Measurements from ENCODE around the gene CNTN1. TPM values are rescaled to one million over a fixed set of nuclear protein-coding genes. Genes with fewer than 3 reads are reported as not detected.

The CNTN1 gene
- polyA plus RNA-seq, 1 donor (not counting 4 experiments of a cell fraction or from before 2014, with no cell fraction given), result 19.0 TPM

- H3K36me3 ChIP-seq (ENCODE audit: control insufficient read depth in 2 of 2, extremely low read depth in 1 of 2, insufficient read depth in 2 of 2, low read length in 2 of 2), result no peaks in the 10 kb centered on the region
- dilution Hi-C loops (cut with MboI; ENCODE audit: extremely low pct_ligation_motif_present, low sequenced_read_pairs), result no loop called here
- FAIRE-seq, result no peak
- H3K4me2 ChIP-seq (ENCODE audit: control insufficient read depth, extremely low read depth, insufficient read depth, low read depth, low read length), result no peak overlapping the region
- H3K9ac ChIP-seq (ENCODE audit: control insufficient read depth, extremely low read depth, insufficient read depth, low read length), result no peak overlapping the region
- H3K9me3 ChIP-seq (ENCODE audit: control insufficient read depth, low read depth, low read length), result no peaks in the 10 kb centered on the region
- no peaks in the 10 kb centered on the region for H3K79me2 ChIP-seq (ENCODE audit: control insufficient read depth, insufficient read depth, low read length)
- no peak overlapping the region for H3K27ac ChIP-seq (ENCODE audit: control insufficient read depth, insufficient read depth, low read length)
- no peaks in the 10 kb centered on the region for H4K20me1 ChIP-seq (ENCODE audit: control insufficient read depth, extremely low read depth, insufficient read depth, low read length)
- H3K9me1 ChIP-seq (ENCODE audit: control insufficient read depth, extremely low read depth, insufficient read depth, low read length), result no peaks in the 10 kb centered on the region
- DNase-seq (ENCODE audit: low read depth, low spot score), result no peak
- H3K27me3 ChIP-seq (ENCODE audit: control insufficient read depth, extremely low read depth, insufficient read depth, low read length), result no peaks in the 10 kb centered on the region
- peaks cover 8% of the 10 kb centered on the region for H3K4me1 ChIP-seq (ENCODE audit: control insufficient read depth, extremely low read depth, insufficient read depth, low read length)
- no peak overlapping the region for H3K4me3 ChIP-seq (ENCODE audit: control insufficient read depth in 2 of 3, extremely low read depth in 1 of 3, insufficient read depth in 2 of 3, low read depth in 1 of 3, low read length in 3 of 3)
- no peak for TF ChIP-seq CTCF (optimal IDR thresholded peaks at IDR 0.05 in 1 of 3, IDR thresholded peaks at IDR 0.05 in 1 of 3, conservative IDR thresholded peaks at IDR 0.05 in 1 of 3; ENCODE audit: extremely low read depth in 1 of 3, insufficient read depth in 2 of 3, low read length in 3 of 3)
- TF ChIP-seq EZH2 (IDR thresholded peaks at IDR 0.05; ENCODE audit: low read length), result no peak
- H2AFZ ChIP-seq (ENCODE audit: control insufficient read depth, low read length), result no peak overlapping the region
These were observed 222.9 kb downstream of the CNTN1 start for GRCh38 chr12:40915172-40915571.

GRCh38 chr12:40917561-40917960, 225.3 kb downstream of the CNTN1 start:
- TF ChIP-seq CTCF (optimal IDR thresholded peaks at IDR 0.05 in 1 of 3, IDR thresholded peaks at IDR 0.05 in 1 of 3, conservative IDR thresholded peaks at IDR 0.05 in 1 of 3; ENCODE audit: extremely low read depth in 1 of 3, insufficient read depth in 2 of 3, low read length in 3 of 3) (no peak), EZH2 (IDR thresholded peaks at IDR 0.05; ENCODE audit: low read length) (no peak)
- FAIRE-seq (no peak), DNase-seq (ENCODE audit: low read depth, low spot score) (no peak)
- peaks cover 3% of the 10 kb centered on the region for H3K4me1 ChIP-seq (ENCODE audit: control insufficient read depth, extremely low read depth, insufficient read depth, low read length)
- no peaks in the 10 kb centered on the region for H3K79me2 ChIP-seq (ENCODE audit: control insufficient read depth, insufficient read depth, low read length)
- H3K27me3 ChIP-seq (ENCODE audit: control insufficient read depth, extremely low read depth, insufficient read depth, low read length), result no peaks in the 10 kb centered on the region
- H3K9ac ChIP-seq (ENCODE audit: control insufficient read depth, extremely low read depth, insufficient read depth, low read length), result no peak overlapping the region
- H4K20me1 ChIP-seq (ENCODE audit: control insufficient read depth, extremely low read depth, insufficient read depth, low read length), result no peaks in the 10 kb centered on the region
- no peaks in the 10 kb centered on the region for H3K9me3 ChIP-seq (ENCODE audit: control insufficient read depth, low read depth, low read length)
- H3K36me3 ChIP-seq (ENCODE audit: control insufficient read depth in 2 of 2, extremely low read depth in 1 of 2, insufficient read depth in 2 of 2, low read length in 2 of 2), result no peaks in the 10 kb centered on the region
- H3K27ac ChIP-seq (ENCODE audit: control insufficient read depth, insufficient read depth, low read length), result no peak overlapping the region
- H2AFZ ChIP-seq (ENCODE audit: control insufficient read depth, low read length), result no peak overlapping the region
- no peak overlapping the region for H3K4me3 ChIP-seq (ENCODE audit: control insufficient read depth in 2 of 3, extremely low read depth in 1 of 3, insufficient read depth in 2 of 3, low read depth in 1 of 3, low read length in 3 of 3)
- dilution Hi-C loops (cut with MboI; ENCODE audit: extremely low pct_ligation_motif_present, low sequenced_read_pairs), result no loop called here
- H3K9me1 ChIP-seq (ENCODE audit: control insufficient read depth, extremely low read depth, insufficient read depth, low read length), result no peaks in the 10 kb centered on the region
- H3K4me2 ChIP-seq (ENCODE audit: control insufficient read depth, extremely low read depth, insufficient read depth, low read depth, low read length), result no peak overlapping the region

Measured in keratinocyte (primary cell).